ENCODE measurements around the gene OPRM1.

Gene OPRM1

GRCh38 chr6:154099211-154099610 is 60.2 kb downstream of the OPRM1 start:
- Histone ChIP-seq H3K36me3 (ENCODE audit: insufficient read depth, insufficient read length, low read length) (no peaks in the 10 kb centered on the region), H3K9ac (ENCODE audit: insufficient read length, low read depth) (no peak overlapping the region), H3K4me1 (ENCODE audit: insufficient read depth, insufficient read length) (no peaks in the 10 kb centered on the region), H3K4me3 (ENCODE audit: insufficient read length, low read depth) (no peak overlapping the region), H3K27me3 (ENCODE audit: insufficient read depth, insufficient read length) (no peaks in the 10 kb centered on the region), H3K9me3 (ENCODE audit: insufficient read depth, low read length) (no peaks in the 10 kb centered on the region)
- TF ChIP-seq ZNF274 (IDR thresholded peaks at IDR 0.05; ENCODE audit: low read depth, low read length), result no peak
- no peak for TF ChIP-seq SUZ12 (IDR thresholded peaks at IDR 0.05; ENCODE audit: extremely low read depth, insufficient read depth, insufficient read length)
- no peak for TF ChIP-seq YY1 (IDR thresholded peaks at IDR 0.05; ENCODE audit: insufficient read depth, insufficient read length)
- no peak for DNase-seq (ENCODE audit: low read depth, low spot score)

- TF ChIP-seq ZNF274 (IDR thresholded peaks at IDR 0.05; ENCODE audit: low read depth, low read length) (no peak), SUZ12 (IDR thresholded peaks at IDR 0.05; ENCODE audit: extremely low read depth, insufficient read depth, insufficient read length) (no peak), YY1 (IDR thresholded peaks at IDR 0.05; ENCODE audit: insufficient read depth, insufficient read length) (no peak)
- no peak overlapping the region for H3K4me3 ChIP-seq (ENCODE audit: insufficient read length, low read depth)
- no peak overlapping the region for H3K9ac ChIP-seq (ENCODE audit: insufficient read length, low read depth)
- DNase-seq (ENCODE audit: low read depth, low spot score), result no peak
- no peaks in the 10 kb centered on the region for H3K36me3 ChIP-seq (ENCODE audit: insufficient read depth, insufficient read length, low read length)
- no peaks in the 10 kb centered on the region; the same call in 1 of the 2 replicates for H3K9me3 ChIP-seq (ENCODE audit: insufficient read depth, low read length)
- H3K27me3 ChIP-seq (ENCODE audit: insufficient read depth, insufficient read length), result no peaks in the 10 kb centered on the region
- no peaks in the 10 kb centered on the region for H3K4me1 ChIP-seq (ENCODE audit: insufficient read depth, insufficient read length)
Measured at GRCh38 chr6:154106251-154106650, 67.2 kb downstream of the OPRM1 start.

- no peak for TF ChIP-seq YY1 (IDR thresholded peaks at IDR 0.05; ENCODE audit: insufficient read depth, insufficient read length)
- no peak for TF ChIP-seq SUZ12 (IDR thresholded peaks at IDR 0.05; ENCODE audit: extremely low read depth, insufficient read depth, insufficient read length)
- no peak for TF ChIP-seq ZNF274 (IDR thresholded peaks at IDR 0.05; ENCODE audit: low read depth, low read length)
- H3K36me3 ChIP-seq (ENCODE audit: insufficient read depth, insufficient read length, low read length), result no peaks in the 10 kb centered on the region
- no peaks in the 10 kb centered on the region for H3K4me1 ChIP-seq (ENCODE audit: insufficient read depth, insufficient read length)
- H3K9ac ChIP-seq (ENCODE audit: insufficient read length, low read depth), result no peak overlapping the region
- no peak overlapping the region for H3K4me3 ChIP-seq (ENCODE audit: insufficient read length, low read depth)
- no peaks in the 10 kb centered on the region; the same call in 1 of the 2 replicates for H3K9me3 ChIP-seq (ENCODE audit: insufficient read depth, low read length)
- H3K27me3 ChIP-seq (ENCODE audit: insufficient read depth, insufficient read length), result no peaks in the 10 kb centered on the region
- DNase-seq (ENCODE audit: low read depth, low spot score), result no peak
Measured at GRCh38 chr6:154111025-154111424, 72.0 kb downstream of the OPRM1 start.

- Histone ChIP-seq H3K4me1 (ENCODE audit: insufficient read depth, insufficient read length) (no peaks in the 10 kb centered on the region), H3K9ac (ENCODE audit: insufficient read length, low read depth) (no peak overlapping the region), H3K4me3 (ENCODE audit: insufficient read length, low read depth) (no peak overlapping the region), H3K27me3 (ENCODE audit: insufficient read depth, insufficient read length) (no peaks in the 10 kb centered on the region), H3K36me3 (ENCODE audit: insufficient read depth, insufficient read length, low read length) (no peaks in the 10 kb centered on the region), H3K9me3 (ENCODE audit: insufficient read depth, low read length) (no peaks in the 10 kb centered on the region)
- DNase-seq (ENCODE audit: low read depth, low spot score), result no peak
- TF ChIP-seq YY1 (IDR thresholded peaks at IDR 0.05; ENCODE audit: insufficient read depth, insufficient read length) (no peak), ZNF274 (IDR thresholded peaks at IDR 0.05; ENCODE audit: low read depth, low read length) (no peak), SUZ12 (IDR thresholded peaks at IDR 0.05; ENCODE audit: extremely low read depth, insufficient read depth, insufficient read length) (no peak)
Measured at GRCh38 chr6:154112181-154112809, 73.3 kb downstream of the OPRM1 start.

GRCh38 chr6:154113392-154113791 is 74.4 kb downstream of the OPRM1 start:
- H3K9ac ChIP-seq (ENCODE audit: insufficient read length, low read depth), result no peak overlapping the region
- H3K4me3 ChIP-seq (ENCODE audit: insufficient read length, low read depth), result no peak overlapping the region
- no peaks in the 10 kb centered on the region for H3K36me3 ChIP-seq (ENCODE audit: insufficient read depth, insufficient read length, low read length)
- no peaks in the 10 kb centered on the region for H3K4me1 ChIP-seq (ENCODE audit: insufficient read depth, insufficient read length)
- TF ChIP-seq ZNF274 (IDR thresholded peaks at IDR 0.05; ENCODE audit: low read depth, low read length), result no peak
- DNase-seq (ENCODE audit: low read depth, low spot score), result no peak
- H3K27me3 ChIP-seq (ENCODE audit: insufficient read depth, insufficient read length), result no peaks in the 10 kb centered on the region
- H3K9me3 ChIP-seq (ENCODE audit: insufficient read depth, low read length), result no peaks in the 10 kb centered on the region

GRCh38 chr6:154117485-154117884 is 78.4 kb downstream of the OPRM1 start:
- no peaks in the 10 kb centered on the region for H3K27me3 ChIP-seq (ENCODE audit: insufficient read depth, insufficient read length)
- no peak for TF ChIP-seq SUZ12 (IDR thresholded peaks at IDR 0.05; ENCODE audit: extremely low read depth, insufficient read depth, insufficient read length)
- TF ChIP-seq ZNF274 (IDR thresholded peaks at IDR 0.05; ENCODE audit: low read depth, low read length), result no peak
- no peak for TF ChIP-seq YY1 (IDR thresholded peaks at IDR 0.05; ENCODE audit: insufficient read depth, insufficient read length)
- H3K36me3 ChIP-seq (ENCODE audit: insufficient read depth, insufficient read length, low read length), result no peaks in the 10 kb centered on the region
- H3K9ac ChIP-seq (ENCODE audit: insufficient read length, low read depth), result no peak overlapping the region
- no peak overlapping the region for H3K4me3 ChIP-seq (ENCODE audit: insufficient read length, low read depth)
- no peaks in the 10 kb centered on the region for H3K4me1 ChIP-seq (ENCODE audit: insufficient read depth, insufficient read length)
- DNase-seq (ENCODE audit: low read depth, low spot score), result no peak
- no peaks in the 10 kb centered on the region for H3K9me3 ChIP-seq (ENCODE audit: insufficient read depth, low read length)

- no peaks in the 10 kb centered on the region for H3K4me1 ChIP-seq (ENCODE audit: insufficient read depth, insufficient read length)
- H3K4me3 ChIP-seq (ENCODE audit: insufficient read length, low read depth), result no peak overlapping the region
- no peak overlapping the region for H3K9ac ChIP-seq (ENCODE audit: insufficient read length, low read depth)
- TF ChIP-seq ZNF274 (IDR thresholded peaks at IDR 0.05; ENCODE audit: low read depth, low read length), result no peak
- no peak for TF ChIP-seq YY1 (IDR thresholded peaks at IDR 0.05; ENCODE audit: insufficient read depth, insufficient read length)
- no peak for TF ChIP-seq SUZ12 (IDR thresholded peaks at IDR 0.05; ENCODE audit: extremely low read depth, insufficient read depth, insufficient read length)
- DNase-seq (ENCODE audit: low read depth, low spot score), result no peak
- no peaks in the 10 kb centered on the region for H3K36me3 ChIP-seq (ENCODE audit: insufficient read depth, insufficient read length, low read length)
- no peaks in the 10 kb centered on the region for H3K27me3 ChIP-seq (ENCODE audit: insufficient read depth, insufficient read length)
- H3K9me3 ChIP-seq (ENCODE audit: insufficient read depth, low read length), result no peaks in the 10 kb centered on the region
Measured at GRCh38 chr6:154122195-154122925, 83.3 kb downstream of the OPRM1 start.

Measured in NT2/D1 (cell line).